H9 (cell line): ENCODE results near the gene UMOD. TPM values are rescaled to one million over a fixed set of nuclear protein-coding genes. Genes with fewer than 3 reads are reported as not detected.

ENCODE experiments used
- DNase-seq: peaks from one replicate; pipeline ENCODE4 v3.0.0-alpha.2; 2017
- H2AFZ ChIP-seq: one replicate; pipeline ENCODE4 v1.6.1; 2013; ENCODE audit warnings: mild to moderate bottlenecking, low read length, control low read depth, moderate library complexity
- H2AK5ac ChIP-seq: 2 replicates; pipeline ENCODE4 v1.6.1; 2013; ENCODE audit warnings: low read length, control low read depth, mixed read lengths; ENCODE audit not compliant: insufficient read length
- H2BK120ac ChIP-seq: one replicate; pipeline ENCODE4 v1.6.1; 2013; ENCODE audit warnings: low read depth, mild to moderate bottlenecking, low read length, control low read depth, inconsistent platforms; ENCODE audit not compliant: poor library complexity, severe bottlenecking
- H2BK12ac ChIP-seq: 2 replicates; pipeline ENCODE4 v1.6.1; 2013; ENCODE audit warnings: low read length, control low read depth, mixed read lengths, low read depth; ENCODE audit not compliant: insufficient read length
- H2BK15ac ChIP-seq: 2 replicates; pipeline ENCODE4 v1.6.1; 2013; ENCODE audit warnings: low read depth, low read length, control low read depth
- H2BK20ac ChIP-seq: one replicate; pipeline ENCODE4 v1.6.1; 2013; ENCODE audit warnings: low read depth, mild to moderate bottlenecking, low read length, control low read depth, inconsistent platforms; ENCODE audit not compliant: poor library complexity, severe bottlenecking
- H2BK5ac ChIP-seq: 2 replicates; pipeline ENCODE4 v1.6.1; 2013; ENCODE audit warnings: low read length, control low read depth, mixed read lengths; ENCODE audit not compliant: insufficient read length
- H3K14ac ChIP-seq: 2 replicates; pipeline ENCODE4 v1.6.1; 2013; ENCODE audit warnings: low read length, control low read depth; ENCODE audit not compliant: insufficient read depth
- H3K18ac ChIP-seq: 2 replicates; pipeline ENCODE4 v1.6.1; 2013; ENCODE audit warnings: low read depth, mild to moderate bottlenecking, mixed read lengths, low read length, control low read depth; ENCODE audit not compliant: insufficient read length
- H3K23ac ChIP-seq: 2 replicates; pipeline ENCODE4 v1.6.1; 2013; ENCODE audit warnings: low read length, control low read depth, mixed read lengths, low read depth; ENCODE audit not compliant: insufficient read length
- H3K23me2 ChIP-seq: 2 replicates; pipeline ENCODE4 v1.6.1; 2013; ENCODE audit warnings: low read depth, mild to moderate bottlenecking, mixed read lengths, low read length, control low read depth; ENCODE audit not compliant: insufficient read length, poor library complexity, severe bottlenecking
- H3K27ac ChIP-seq: 2 replicates; pipeline ENCODE4 v1.5.1; 2013; ENCODE audit warnings: low read length, control low read depth, mixed read lengths, low read depth; ENCODE audit not compliant: insufficient read length
- H3K27me3 ChIP-seq: 2 replicates; pipeline ENCODE4 v1.6.1; 2013; ENCODE audit warnings: low read length, control low read depth, inconsistent platforms; ENCODE audit not compliant: insufficient read depth
- H3K4ac ChIP-seq: 2 replicates; pipeline ENCODE4 v1.6.1; 2013; ENCODE audit warnings: low read depth, mild to moderate bottlenecking, control low read depth, inconsistent platforms, low read length, moderate library complexity
- H3K4me1 ChIP-seq: 2 replicates; pipeline ENCODE4 v1.6.1; 2013; ENCODE audit warnings: low read length, control low read depth, inconsistent platforms; ENCODE audit not compliant: insufficient read depth
- H3K4me2 ChIP-seq: 2 replicates; pipeline ENCODE4 v1.6.1; 2013; ENCODE audit warnings: low read length, control low read depth, mixed read lengths; ENCODE audit not compliant: insufficient read length, insufficient read depth
- H3K56ac ChIP-seq: 2 replicates; pipeline ENCODE4 v1.6.1; 2013; ENCODE audit warnings: low read depth, mild to moderate bottlenecking, mixed read lengths, low read length, control low read depth; ENCODE audit not compliant: insufficient read length
- H3K79me1 ChIP-seq: 2 replicates; pipeline ENCODE4 v1.6.1; 2013; ENCODE audit warnings: low read depth, mild to moderate bottlenecking, moderate library complexity, low read length, control low read depth, inconsistent platforms; ENCODE audit not compliant: insufficient read depth, poor library complexity, severe bottlenecking
- H3K79me2 ChIP-seq: 2 replicates; pipeline ENCODE4 v1.6.1; 2013; ENCODE audit warnings: low read length, control low read depth, inconsistent platforms; ENCODE audit not compliant: insufficient read depth
- H3K9ac ChIP-seq: 2 replicates; pipeline ENCODE4 v1.6.1; 2013; ENCODE audit warnings: low read length, control low read depth, mixed read lengths; ENCODE audit not compliant: insufficient read length; ENCODE audit errors: extremely low read depth
- H3K9me3 ChIP-seq: one replicate; pipeline ENCODE4 v1.6.1; 2013; ENCODE audit warnings: low read depth, low read length, inconsistent platforms; ENCODE audit not compliant: control insufficient read depth
- H3T11ph ChIP-seq: one replicate; pipeline ENCODE4 v1.6.1; 2013; ENCODE audit warnings: mild to moderate bottlenecking, low read length, control low read depth, inconsistent platforms
- H4K20me1 ChIP-seq: one replicate; pipeline ENCODE4 v1.6.1; 2013; ENCODE audit not compliant: control insufficient read depth, insufficient read length, insufficient read depth
- H4K5ac ChIP-seq: 2 replicates; pipeline ENCODE4 v1.6.1; 2013; ENCODE audit warnings: low read depth, mild to moderate bottlenecking, mixed read lengths, low read length, control low read depth; ENCODE audit not compliant: insufficient read length
- H4K8ac ChIP-seq: replicated peaks from 2 replicates; pipeline ENCODE4 v1.6.1; 2013; ENCODE audit warnings: low read length, control low read depth, mixed read lengths, low read depth; ENCODE audit not compliant: insufficient read length
- H4K91ac ChIP-seq: 2 replicates; pipeline ENCODE4 v1.6.1; 2013; ENCODE audit warnings: low read depth, mild to moderate bottlenecking, moderate library complexity, mixed read lengths, low read length, control low read depth; ENCODE audit not compliant: insufficient read length
- H3K27ac Mint-ChIP-seq, 3 experiments: 2 replicates in 2 of 3; 3 replicates in 1 of 3; pipeline ENCODE4 v1.8.0; 2020 to 2021; ENCODE audit warnings: mixed read lengths in 3 of 3, mild to moderate bottlenecking in 1 of 3, moderate library complexity in 1 of 3
- H3K27me3 Mint-ChIP-seq: 2 replicates; pipeline ENCODE4 v1.8.0; 2021; ENCODE audit warnings: low read depth, mild to moderate bottlenecking, moderate library complexity, mixed read lengths
- H3K36me3 Mint-ChIP-seq, 3 experiments: 2 replicates in 2 of 3; 3 replicates in 1 of 3; pipeline ENCODE4 v1.8.0; 2020 to 2021; ENCODE audit warnings: low read depth in 3 of 3, mixed read lengths in 3 of 3; ENCODE audit not compliant: insufficient read depth in 1 of 3
- H3K4me1 Mint-ChIP-seq, 2 experiments: 2 replicates each; pipeline ENCODE4 v1.8.0; 2020; ENCODE audit warnings: mixed read lengths in 2 of 2
- H3K4me3 Mint-ChIP-seq, 2 experiments: 2 replicates in 1 of 2; 3 replicates in 1 of 2; pipeline ENCODE4 v1.8.0; 2020 to 2021; ENCODE audit warnings: mild to moderate bottlenecking in 2 of 2, mixed read lengths in 2 of 2, moderate library complexity in 1 of 2
- H3K9me3 Mint-ChIP-seq, 2 experiments: 2 replicates in 1 of 2; 3 replicates in 1 of 2; pipeline ENCODE4 v1.8.0; 2020; ENCODE audit warnings: mild to moderate bottlenecking in 2 of 2, mixed read lengths in 2 of 2, moderate library complexity in 1 of 2
- CTCF ChIP-seq: fragments of 200-600 bp; sonication (generic); conservative IDR thresholded peaks from 3 replicates; pipeline ENCODE4 v1.8.0; 2021; ENCODE audit warnings: antibody characterized with exemption, mild to moderate bottlenecking
- WGBS: extraction: QIAGEN DNeasy Blood & Tissue Kit; methylation state at CpG from one replicate; pipeline ENCODE4 v1.1.7; 2013; ENCODE audit warnings: missing lambda C conversion rate, low lambda C conversion rate, mixed read lengths; ENCODE audit not compliant: insufficient read length; ENCODE audit errors: extremely low coverage; 5-methylcytosine and 5-hydroxymethylcytosine counted together
- total RNA-seq: library from RNA; stranded (reverse); gene quantifications from 2 replicates; pipeline ENCODE4 v1.2.1, GENCODE V29; 2021

Gene UMOD
- total RNA-seq, 1 experiment from 2014 or later = not detected

GRCh38 chr16:20388854-20389253 is 36.3 kb upstream of the UMOD start:
- Histone ChIP-seq H2AK5ac (no peak overlapping the region), H2AFZ (no peak overlapping the region), H2BK12ac (no peak overlapping the region), H2BK120ac (no peak overlapping the region), H3K14ac (no peak overlapping the region), H3K27ac (no peak overlapping the region), H3K4me1 (no peaks in the 10 kb centered on the region), H3K18ac (no peak overlapping the region), H3K4ac (no peak overlapping the region), H4K20me1 (no peaks in the 10 kb centered on the region), H2BK20ac (no peak overlapping the region), H3T11ph (no peak overlapping the region), H3K79me2 (no peaks in the 10 kb centered on the region), H3K56ac (no peak overlapping the region), H4K5ac (no peak overlapping the region), H2BK5ac (no peak overlapping the region), H4K91ac (no peak overlapping the region), H3K9ac (no peak overlapping the region), H3K4me2 (no peak overlapping the region), H2BK15ac (no peak overlapping the region), H4K8ac (no peak overlapping the region), H3K23ac (no peak overlapping the region), H3K79me1 (no peaks in the 10 kb centered on the region), H3K27me3 (no peaks in the 10 kb centered on the region), H3K9me3 (no peaks in the 10 kb centered on the region), H3K23me2 (peaks cover 5% of the 10 kb centered on the region)
- H3K27me3 Mint-ChIP-seq = peaks cover 10% of the 10 kb centered on the region
- H3K4me1 Mint-ChIP-seq = peaks cover 8 to 12% of the 10 kb centered on the region in 2 experiments
- no peak overlapping the region for H3K27ac Mint-ChIP-seq
- no peak for TF ChIP-seq CTCF
- WGBS = no CpG with 5 or more reads among the region's 1 CpG
- H3K36me3 Mint-ChIP-seq = no peaks in the 10 kb centered on the region
- no peaks in the 10 kb centered on the region for H3K9me3 Mint-ChIP-seq
- H3K4me3 Mint-ChIP-seq = no peak overlapping the region
- DNase-seq = no peak
